HG02623 (cell line): ENCODE data around the gene FABP1.

Experiments
- ATAC-seq: cut with Tn5 transposase; IDR thresholded peaks from one replicate; pipeline ENCODE4 v1.9.1; 2021; ENCODE audit warnings: moderate library complexity; ENCODE audit not compliant: unreplicated experiment

The FABP1 gene

GRCh38 chr2:88081924-88082608, 45.8 kb downstream of the FABP1 start:
- ATAC-seq = no peak

DNA sequence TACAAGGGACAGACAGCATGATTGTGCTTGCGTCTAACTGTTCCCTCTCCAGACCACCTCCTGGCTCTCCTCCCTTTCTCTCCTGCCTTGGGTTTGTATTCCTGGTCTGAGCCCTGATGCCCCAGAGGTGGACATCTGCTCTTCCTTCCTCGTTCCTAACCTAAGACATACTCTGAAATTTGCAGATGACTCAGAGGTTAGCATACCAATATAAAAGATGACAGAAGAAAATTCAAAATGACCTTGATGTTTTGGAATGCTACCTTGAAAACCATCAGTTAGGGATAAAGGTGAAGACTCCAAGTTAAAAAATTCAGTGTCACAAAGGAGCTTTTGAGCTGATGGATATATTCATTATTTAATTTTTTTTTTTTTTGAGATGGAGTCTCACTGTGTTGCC, 47.3 kb downstream of the FABP1 start:
- ATAC-seq = no peak

GRCh38 chr2:88078643-88079172, 49.2 kb downstream of the FABP1 start:
- ATAC-seq = no peak

- ATAC-seq = no peak
These were observed 50.8 kb downstream of the FABP1 start for GRCh38 chr2:88077080-88077479.

DNA sequence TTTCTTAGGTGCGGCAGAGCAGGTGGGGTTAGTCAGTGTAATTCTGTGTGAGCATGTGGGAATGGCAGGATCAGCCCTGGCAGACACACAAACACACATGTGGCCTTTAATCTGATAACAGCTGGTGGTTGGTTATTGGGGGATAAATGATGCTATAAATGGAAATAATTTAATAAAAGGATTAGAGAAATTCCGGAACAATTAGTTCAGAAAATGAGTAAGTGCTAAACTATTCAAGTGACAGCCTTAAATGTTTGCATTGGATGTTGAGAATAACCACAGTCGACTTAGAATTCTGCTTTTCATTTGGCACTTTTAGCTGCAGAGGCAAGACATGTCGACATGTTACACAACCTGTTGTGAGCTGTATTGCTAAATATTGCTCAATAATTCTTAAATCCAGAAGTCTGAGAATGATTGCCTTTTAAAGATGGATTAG, 53.0 kb downstream of the FABP1 start:
- ATAC-seq = no peak

- ATAC-seq = no peak
These were observed 53.7 kb downstream of the FABP1 start for GRCh38 chr2:88074150-88074549.
